OCI-LY7 (cell line): ENCODE measurements around the gene CDCP2. TPM values are rescaled to one million over a fixed set of nuclear protein-coding genes. Genes with fewer than 3 reads are reported as not detected.

Experiments
- BruUV-seq: library from RNA; stranded (reverse); fragments of 400-500 nt; replicated peaks from 2 replicates; lab custom pipeline; 2021; lab: Mats Ljungman, UMichigan
- CTCF ChIA-PET: fragments of 300-600 bp; sonication (Branson Sonifier 250); formaldehyde crosslinking; loops from one replicate; lab custom pipeline; 2022; ENCODE audit warnings: antibody characterized with exemption; ENCODE audit not compliant: unreplicated experiment; lab: Charles Lee
- POLR2A ChIA-PET: fragments of 300-600 bp; sonication (Branson Sonifier 250); formaldehyde crosslinking; loops from one replicate; lab custom pipeline; 2022; ENCODE audit warnings: antibody characterized with exemption; lab: Charles Lee
- DNase-seq: peaks from one replicate; pipeline ENCODE4 v3.0.0-alpha.2; 2015; ENCODE audit warnings: low spot score
- H2AFZ ChIP-seq: fragments of 200-600 bp; sonication (generic), shearing (Covaris generic); 2 replicates; pipeline ENCODE4 v1.6.1; 2014; ENCODE audit warnings: mild to moderate bottlenecking, antibody characterized with exemption, low read length, moderate library complexity
- H3K27ac ChIP-seq: fragments of 200-600 bp; sonication (generic); 2 replicates; pipeline ENCODE4 v1.5.1; 2014; ENCODE audit warnings: mixed run types, low read depth, mild to moderate bottlenecking, moderate library complexity, low read length, inconsistent platforms; ENCODE audit not compliant: poor library complexity, severe bottlenecking
- H3K36me3 ChIP-seq: fragments of 200-600 bp; sonication (generic); 2 replicates; pipeline ENCODE4 v1.6.1; 2014; ENCODE audit warnings: mild to moderate bottlenecking, antibody characterized with exemption, low read length, moderate library complexity, mixed read lengths; ENCODE audit not compliant: insufficient read depth
- H3K4me1 ChIP-seq: fragments of 200-600 bp; sonication (generic); 2 replicates; pipeline ENCODE4 v1.5.1; 2014; ENCODE audit warnings: mild to moderate bottlenecking, low read length; ENCODE audit not compliant: insufficient read depth, poor library complexity, severe bottlenecking
- H3K4me2 ChIP-seq: fragments of 200-600 bp; sonication (generic); 2 replicates; pipeline ENCODE4 v1.6.1; 2014; ENCODE audit warnings: mild to moderate bottlenecking, low read length
- H3K4me3 ChIP-seq: fragments of 200-600 bp; sonication (generic); 2 replicates; pipeline ENCODE4 v1.5.1; 2014; ENCODE audit warnings: mild to moderate bottlenecking, low read depth, low read length; ENCODE audit not compliant: poor library complexity, severe bottlenecking
- H3K79me2 ChIP-seq: fragments of 200-600 bp; sonication (generic); 2 replicates; pipeline ENCODE4 v1.6.1; 2016; ENCODE audit warnings: low read depth, mild to moderate bottlenecking, low read length, moderate library complexity, mixed read lengths; ENCODE audit not compliant: insufficient read depth
- H3K9me2 ChIP-seq: fragments of 200-600 bp; sonication (generic); 2 replicates; pipeline ENCODE4 v1.6.1; 2016; ENCODE audit warnings: mild to moderate bottlenecking, low read length, mixed read lengths; ENCODE audit not compliant: insufficient read depth
- H3K9me3 ChIP-seq: fragments of 200-600 bp; sonication (generic); 2 replicates; pipeline ENCODE4 v1.6.1; 2014; ENCODE audit warnings: mild to moderate bottlenecking, mixed run types, low read length, mixed read lengths
- H4K20me1 ChIP-seq: fragments of 200-600 bp; sonication (generic); 2 replicates; pipeline ENCODE4 v1.6.1; 2014; ENCODE audit warnings: mild to moderate bottlenecking, antibody characterized with exemption, low read length, moderate library complexity, mixed read lengths; ENCODE audit not compliant: insufficient read depth
- EZH2phosphoT487 ChIP-seq: fragments of 200-600 bp; sonication (generic); IDR thresholded peaks from 2 replicates; pipeline ENCODE4 v1.6.1; 2018; ENCODE audit warnings: low read depth, borderline replicate concordance, mild to moderate bottlenecking, mixed run types, antibody characterized with exemption, low read length, moderate library complexity, mixed read lengths
- intact Hi-C: fragments of 100-400 bp; cut with micrococcal nuclease; formaldehyde crosslinking; loops from one replicate; pipeline ENCODE4 v1.10.0; 2022; ENCODE audit not compliant: unreplicated experiment
- total RNA-seq, 2 experiments: library from RNA; depleted of rRNA in 1 of 2; stranded (reverse); fragments of >200 nt in 1 of 2; shearing (Covaris generic) in 1 of 2; gene quantifications; 2 replicates each; pipeline ENCODE4 v1.2.3, GENCODE V29; 2014 to 2022
- TF ChIP-seq, protein P1 (sequence below): fragments of 200-600 bp; sonication (generic); conservative IDR thresholded peaks from 2 replicates; pipeline ENCODE4 v1.5.1; 2014; ENCODE audit warnings: mild to moderate bottlenecking, antibody characterized with exemption, low read length, moderate library complexity, mixed read lengths

Gene CDCP2
- total RNA-seq, 2 experiments from 2014 or later, result 0.09 TPM; not detected in 1

DNA sequence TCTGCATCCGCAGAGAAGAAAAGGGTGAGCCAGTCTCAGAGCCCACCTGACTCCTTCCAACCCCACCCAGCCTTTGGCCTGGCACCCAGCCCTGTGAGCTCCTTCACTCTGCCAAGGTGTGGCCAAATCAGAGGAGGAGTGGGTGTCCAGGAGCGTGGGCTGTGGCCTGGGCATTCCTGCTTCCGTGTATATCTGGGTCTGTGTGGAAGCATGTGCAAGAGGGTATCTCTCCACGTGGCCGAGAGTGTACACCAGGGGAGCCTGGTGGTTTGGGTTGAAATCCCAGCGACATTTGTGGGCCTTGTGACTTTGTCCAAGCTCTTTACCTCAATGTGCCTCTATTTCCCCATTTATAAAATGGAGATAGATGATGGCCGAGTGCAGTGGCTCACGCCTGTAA, 29.8 kb downstream of the CDCP2 start:
- no TSS peak for BruUV-seq
- Histone ChIP-seq H4K20me1 (no peaks in the 10 kb centered on the region), H3K9me3 (no peaks in the 10 kb centered on the region), H3K4me3 (no peak overlapping the region), H3K79me2 (no peaks in the 10 kb centered on the region), H3K36me3 (no peaks in the 10 kb centered on the region), H3K4me1 (peaks cover 5% of the 10 kb centered on the region), H2AFZ (no peak overlapping the region), H3K9me2 (no peaks in the 10 kb centered on the region), H3K27ac (no peak overlapping the region), H3K4me2 (no peak overlapping the region)
- POLR2A ChIA-PET, result interaction anchor here (0.6 to 0.7 kb wide), 2 partner anchors 44 to 1071 kb away, joined by 3 read pairs; no protein-coding TSS in a partner anchor
- CTCF ChIA-PET, result no interaction called here
- DNase-seq, result no peak
- no peak for TF ChIP-seq EZH2phosphoT487
- TF ChIP-seq, protein P1, sequence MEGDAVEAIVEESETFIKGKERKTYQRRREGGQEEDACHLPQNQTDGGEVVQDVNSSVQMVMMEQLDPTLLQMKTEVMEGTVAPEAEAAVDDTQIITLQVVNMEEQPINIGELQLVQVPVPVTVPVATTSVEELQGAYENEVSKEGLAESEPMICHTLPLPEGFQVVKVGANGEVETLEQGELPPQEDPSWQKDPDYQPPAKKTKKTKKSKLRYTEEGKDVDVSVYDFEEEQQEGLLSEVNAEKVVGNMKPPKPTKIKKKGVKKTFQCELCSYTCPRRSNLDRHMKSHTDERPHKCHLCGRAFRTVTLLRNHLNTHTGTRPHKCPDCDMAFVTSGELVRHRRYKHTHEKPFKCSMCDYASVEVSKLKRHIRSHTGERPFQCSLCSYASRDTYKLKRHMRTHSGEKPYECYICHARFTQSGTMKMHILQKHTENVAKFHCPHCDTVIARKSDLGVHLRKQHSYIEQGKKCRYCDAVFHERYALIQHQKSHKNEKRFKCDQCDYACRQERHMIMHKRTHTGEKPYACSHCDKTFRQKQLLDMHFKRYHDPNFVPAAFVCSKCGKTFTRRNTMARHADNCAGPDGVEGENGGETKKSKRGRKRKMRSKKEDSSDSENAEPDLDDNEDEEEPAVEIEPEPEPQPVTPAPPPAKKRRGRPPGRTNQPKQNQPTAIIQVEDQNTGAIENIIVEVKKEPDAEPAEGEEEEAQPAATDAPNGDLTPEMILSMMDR, result no peak
- intact Hi-C loops, result no loop called here

DNA sequence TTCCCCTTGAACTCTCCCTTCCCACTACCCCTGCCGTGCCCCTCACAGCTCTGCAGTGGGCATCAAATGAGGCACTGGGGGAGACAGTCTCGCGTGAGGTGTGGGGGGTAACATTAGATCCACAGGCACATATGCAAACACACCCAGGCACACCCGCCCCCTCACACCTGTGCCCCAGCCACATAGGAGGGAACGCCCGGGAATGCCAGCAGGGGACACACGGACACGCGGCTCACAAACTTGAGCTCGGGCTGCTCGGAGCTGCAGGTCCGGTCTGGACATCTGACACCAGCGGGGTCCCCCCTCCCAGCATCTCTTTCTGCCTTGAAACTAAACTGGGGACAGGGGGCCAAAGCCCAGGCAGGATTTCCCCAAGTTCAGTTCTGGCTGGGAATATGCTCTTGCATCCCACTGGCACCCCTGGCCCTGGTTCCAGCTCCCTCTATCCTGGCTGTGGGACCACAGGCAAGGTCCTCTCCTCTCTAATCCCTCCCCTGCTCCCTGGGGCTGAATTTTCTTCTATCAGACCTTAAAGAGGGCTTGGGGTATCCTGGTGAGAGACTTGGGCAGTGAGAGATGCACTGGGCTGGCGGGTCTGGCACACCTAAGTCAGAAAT, 30.6 kb downstream of the CDCP2 start:
- DNase-seq, result no peak
- H3K4me2 ChIP-seq, result no peak overlapping the region
- H3K36me3 ChIP-seq, result no peaks in the 10 kb centered on the region
- intact Hi-C loops, result no loop called here
- peaks cover 5% of the 10 kb centered on the region for H3K4me1 ChIP-seq
- no peak overlapping the region for H3K27ac ChIP-seq
- no peaks in the 10 kb centered on the region for H3K9me2 ChIP-seq
- H4K20me1 ChIP-seq, result no peaks in the 10 kb centered on the region
- ChIA-PET POLR2A (no interaction called here), CTCF (no interaction called here)
- no TSS peak for BruUV-seq
- H3K79me2 ChIP-seq, result no peaks in the 10 kb centered on the region
- H2AFZ ChIP-seq, result no peak overlapping the region
- H3K4me3 ChIP-seq, result no peak overlapping the region
- H3K9me3 ChIP-seq, result no peaks in the 10 kb centered on the region
- TF ChIP-seq EZH2phosphoT487, result no peak
- TF ChIP-seq, protein P1, result no peak

DNA sequence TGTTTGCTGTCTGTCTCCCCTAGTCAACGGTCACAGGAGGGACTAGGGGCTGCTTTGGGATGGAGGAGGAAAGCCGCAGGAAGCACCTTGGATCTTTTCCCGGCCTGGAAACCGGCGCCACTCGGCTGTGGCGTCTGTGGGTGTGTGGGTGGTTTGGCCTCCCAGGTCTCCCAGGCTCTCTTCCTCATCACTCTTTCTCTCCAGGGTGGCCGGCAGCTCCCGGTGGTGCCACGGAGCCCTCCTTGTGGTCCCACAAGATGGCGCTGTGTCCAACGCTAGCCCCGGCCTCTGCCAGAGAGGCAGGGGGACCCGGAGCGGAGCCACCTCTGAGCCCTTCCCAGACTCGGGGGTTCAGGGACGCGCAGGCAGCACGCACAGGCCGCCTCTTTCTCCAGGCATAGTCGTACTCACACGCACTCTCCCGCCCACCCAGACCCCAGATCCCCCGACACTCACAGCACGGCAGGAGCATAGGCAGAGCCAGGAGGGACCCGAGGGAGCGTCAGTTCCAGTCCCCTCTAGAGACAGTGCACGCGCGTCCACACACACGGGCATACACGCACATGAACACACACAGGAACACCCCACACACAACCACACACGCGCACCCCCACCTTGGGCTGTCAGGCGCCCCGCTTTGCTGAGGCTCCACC, 31.2 kb downstream of the CDCP2 start:
- no peak overlapping the region for H3K4me3 ChIP-seq
- no TSS peak for BruUV-seq
- H3K4me2 ChIP-seq, result no peak overlapping the region

More for the DNA sequence above, 31.2 kb downstream of the CDCP2 start:
- no peak for TF ChIP-seq EZH2phosphoT487
- TF ChIP-seq, protein P1, result peak; percentile 74
- Histone ChIP-seq H3K9me3 (no peaks in the 10 kb centered on the region), H3K4me1 (peaks cover 5% of the 10 kb centered on the region), H3K9me2 (no peaks in the 10 kb centered on the region), H2AFZ (no peak overlapping the region), H3K27ac (no peak overlapping the region), H4K20me1 (no peaks in the 10 kb centered on the region), H3K79me2 (no peaks in the 10 kb centered on the region), H3K36me3 (no peaks in the 10 kb centered on the region)
- POLR2A ChIA-PET, result no interaction called here
- intact Hi-C loops, result loop anchor here (1.0 kb wide), 1 partner anchor 368 kb away; no protein-coding TSS in a partner anchor
- peak; percentile 63 for DNase-seq
- CTCF ChIA-PET, result interaction anchor here (0.7 to 0.9 kb wide), 2 partner anchors 9 to 368 kb away, joined by 4 read pairs; no protein-coding TSS in a partner anchor
